Tibial nerve (tissue), 4 donors: ENCODE measurements around the gene BCR. TPM values are rescaled to one million over a fixed set of nuclear protein-coding genes. Genes with fewer than 3 reads are reported as not detected.

Experiments used
- DNase-seq, 2 donors: peaks; one replicate each; pipeline ENCODE4 v3.0.0-alpha.2; 2019; ENCODE audit warnings: low spot score in 2 of 2
- H3K27ac ChIP-seq, 4 donors: fragments of 200-600 bp; sonication (generic) in 3 of 4; one replicate each; pipeline ENCODE4 v1.5.1; 2017 to 2019; ENCODE audit warnings: mild to moderate bottlenecking in 1 of 4
- H3K27me3 ChIP-seq, 2 donors: fragments of 200-600 bp; sonication (generic) in 1 of 2; one replicate each; pipeline versions ENCODE4 v1.5.1 to v1.6.0; 2017 to 2019
- H3K36me3 ChIP-seq, 3 donors: fragments of 200-600 bp; sonication (generic); one replicate each; pipeline ENCODE4 v1.5.1; 2018 to 2019
- H3K4me1 ChIP-seq, 4 donors: fragments of 200-600 bp; sonication (generic) in 3 of 4; one replicate each; pipeline ENCODE4 v1.5.1; 2017 to 2019
- H3K4me3 ChIP-seq, 4 donors: fragments of 200-600 bp; sonication (generic) in 3 of 4; one replicate each; pipeline ENCODE4 v1.5.1; 2017 to 2019; ENCODE audit warnings: mild to moderate bottlenecking in 1 of 4, moderate library complexity in 1 of 4
- H3K9me3 ChIP-seq, 4 donors: fragments of 200-600 bp; sonication (generic) in 3 of 4; one replicate each; pipeline ENCODE4 v1.5.1; 2017 to 2019
- CTCF ChIP-seq, 5 experiments: fragments of 200-600 bp in 3 of 5; fragments of 450-650 bp in 2 of 5; sonication (generic) in 3 of 5; IDR thresholded peaks; one replicate each; pipeline ENCODE4 v1.5.1; 2016 to 2019; ENCODE audit warnings: antibody characterized with exemption in 5 of 5, mild to moderate bottlenecking in 3 of 5, moderate library complexity in 2 of 5
- EP300 ChIP-seq, 2 donors: sonication (generic); formaldehyde crosslinking; IDR thresholded peaks; one replicate each; pipeline ENCODE4 v1.6.1; 2017; ENCODE audit warnings: antibody characterized with exemption in 2 of 2, mild to moderate bottlenecking in 1 of 2
- POLR2A ChIP-seq, 2 donors: fragments of 450-650 bp; IDR thresholded peaks; one replicate each; pipeline ENCODE4 v1.6.1; 2017; ENCODE audit warnings: antibody characterized with exemption in 2 of 2, mild to moderate bottlenecking in 2 of 2, moderate library complexity in 2 of 2
- WGBS, 2 donors: methylation state at CpG; one replicate each; pipeline ENCODE4 v1.1.5; 2018; 5-methylcytosine and 5-hydroxymethylcytosine counted together
- total RNA-seq, 4 donors: library from RNA; depleted of rRNA; stranded (reverse); fragments of >200 nt; gene quantifications; one replicate each; pipeline ENCODE4 v1.1.0, GENCODE V29; 2016

The BCR gene
- total RNA-seq, 4 donors from 2014 or later, result 99.0 to 174 (median 120) TPM

DNA sequence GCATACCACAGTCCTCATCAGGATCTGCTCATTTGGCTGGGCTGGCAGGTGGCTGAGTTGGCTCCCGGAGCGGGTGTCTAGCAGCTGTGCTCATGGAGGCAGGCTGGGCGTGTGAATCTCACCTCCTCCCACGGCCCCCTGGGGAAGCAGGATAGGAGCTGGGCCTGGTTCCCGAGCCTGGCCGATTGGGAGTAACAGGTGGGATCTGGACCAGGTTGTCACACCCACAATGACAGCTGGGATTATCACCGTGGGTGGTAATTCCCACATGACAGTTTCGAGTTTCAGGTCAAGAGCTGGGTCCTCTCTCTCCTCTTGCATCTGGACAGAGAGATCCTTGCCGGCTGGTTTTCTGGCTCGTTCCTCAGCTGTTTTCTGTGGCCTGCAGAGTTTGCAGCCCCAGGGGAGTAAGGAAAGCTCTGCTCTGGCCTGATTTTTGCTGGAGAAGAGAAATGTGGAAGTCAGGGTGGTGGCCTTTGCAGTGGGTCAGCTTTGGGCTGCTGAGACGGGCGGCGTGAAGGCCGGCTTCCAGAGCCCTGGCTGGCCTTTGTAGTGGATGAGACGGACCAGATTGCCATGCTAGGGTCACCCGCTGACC is 57.0 kb downstream of the BCR start:
- Histone ChIP-seq H3K27me3 (no peaks in the 10 kb centered on the region), H3K9me3 (no peaks in the 10 kb centered on the region), H3K4me1 (peaks cover 0 to 83% (median 33%) of the 10 kb centered on the region in 4 donors), H3K36me3 (no peaks in the 10 kb centered on the region), H3K27ac (peak overlapping the region in 2 of 4 donors; percentile 50 to 53), H3K4me3 (no peak overlapping the region)
- TF ChIP-seq CTCF (IDR thresholded peaks at IDR 0.05) (no peak), POLR2A (IDR thresholded peaks at IDR 0.05) (peak in 1 of 2 donors; percentile 7), EP300 (IDR thresholded peaks at IDR 0.05) (peak in 1 of 2 donors; percentile 76)
- 42 to 50% methylated on average over 14 to 16 of the region's 16 CpGs for WGBS, 2 donors
- DNase-seq, result peak; percentile 75 to 82

DNA sequence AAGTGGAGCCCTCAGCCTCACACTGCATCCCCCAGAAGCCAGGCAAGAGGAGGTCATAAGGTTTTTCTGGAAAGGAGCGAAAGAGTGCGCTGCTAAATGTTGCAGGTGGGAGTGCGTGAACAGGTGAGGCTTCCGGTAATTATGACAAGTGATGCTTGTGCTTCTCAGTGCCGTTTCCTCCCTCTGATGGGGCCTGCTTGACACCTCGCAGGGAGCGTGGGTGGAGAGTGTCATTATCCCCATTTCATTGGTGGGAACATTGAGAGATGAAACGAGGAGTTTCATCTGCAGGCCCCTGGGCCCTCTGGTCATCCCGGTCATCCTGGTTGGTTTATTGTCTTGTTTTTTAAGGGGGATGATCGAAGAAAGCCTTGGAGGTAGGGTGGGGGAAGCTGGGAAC is 57.5 kb downstream of the BCR start:
- Histone ChIP-seq H3K27me3 (no peaks in the 10 kb centered on the region), H3K36me3 (no peaks in the 10 kb centered on the region), H3K4me3 (no peak overlapping the region), H3K27ac (peak overlapping the region in 2 of 4 donors; percentile 50 to 53), H3K9me3 (no peaks in the 10 kb centered on the region), H3K4me1 (peaks cover 0 to 83% (median 38%) of the 10 kb centered on the region in 4 donors)
- TF ChIP-seq EP300 (IDR thresholded peaks at IDR 0.05) (no peak), POLR2A (IDR thresholded peaks at IDR 0.05) (no peak)
- WGBS, 2 donors, result 78 to 83% methylated on average over 10 of the region's 10 CpGs
- no peak for DNase-seq

GRCh38 chr22:23238707-23239106 is 58.4 kb downstream of the BCR start:
- Histone ChIP-seq H3K36me3 (no peaks in the 10 kb centered on the region), H3K4me3 (no peak overlapping the region), H3K27me3 (no peaks in the 10 kb centered on the region), H3K9me3 (no peaks in the 10 kb centered on the region), H3K27ac (no peak overlapping the region), H3K4me1 (peaks cover 0 to 83% (median 36%) of the 10 kb centered on the region in 4 donors)
- WGBS, 2 donors, result 84 to 93% methylated on average over 8 to 9 of the region's 9 CpGs
- TF ChIP-seq EP300 (IDR thresholded peaks at IDR 0.05) (no peak), POLR2A (IDR thresholded peaks at IDR 0.05) (no peak), CTCF (IDR thresholded peaks at IDR 0.05) (no peak)
- DNase-seq, result no peak

DNA sequence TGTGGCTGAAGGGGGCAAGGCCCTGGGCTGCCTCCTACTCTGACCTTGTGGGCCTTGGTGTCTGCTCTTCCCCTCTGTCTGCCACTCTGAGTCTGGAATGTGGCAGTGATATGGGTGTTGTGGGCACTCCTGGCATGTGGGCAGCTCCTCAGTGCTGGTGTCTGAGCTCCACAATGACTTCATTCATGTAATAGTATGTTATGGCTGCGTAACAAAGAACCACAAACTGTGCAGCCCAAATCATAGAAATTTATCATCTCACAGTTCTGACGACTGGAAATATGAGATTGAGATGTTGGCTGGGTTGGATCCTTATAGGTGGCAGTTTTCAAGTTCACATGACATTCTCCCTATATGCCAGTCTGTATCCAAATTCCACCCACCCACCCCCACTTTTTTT is 59.1 kb downstream of the BCR start:
- no peak for DNase-seq
- TF ChIP-seq CTCF (IDR thresholded peaks at IDR 0.05), result no peak
- no peak for TF ChIP-seq EP300 (IDR thresholded peaks at IDR 0.05)
- no peak for TF ChIP-seq POLR2A (IDR thresholded peaks at IDR 0.05)
- Histone ChIP-seq H3K9me3 (no peaks in the 10 kb centered on the region), H3K27ac (no peak overlapping the region), H3K36me3 (no peaks in the 10 kb centered on the region), H3K4me1 (peaks cover 0 to 83% (median 32%) of the 10 kb centered on the region in 4 donors), H3K27me3 (no peaks in the 10 kb centered on the region), H3K4me3 (no peak overlapping the region)
- 77 to 88% methylated on average over 2 of the region's 2 CpGs for WGBS, 2 donors

GRCh38 chr22:23240639-23241389 is 60.5 kb downstream of the BCR start:
- no peaks in the 10 kb centered on the region for H3K9me3 ChIP-seq
- no peaks in the 10 kb centered on the region for H3K36me3 ChIP-seq
- H3K4me3 ChIP-seq, result no peak overlapping the region
- no peaks in the 10 kb centered on the region for H3K27me3 ChIP-seq
- peaks cover 0 to 87% (median 36%) of the 10 kb centered on the region in 4 donors for H3K4me1 ChIP-seq
- H3K27ac ChIP-seq, result peak overlapping the region in 1 of 4 donors; percentile 38
- DNase-seq, result no peak
- TF ChIP-seq CTCF (IDR thresholded peaks at IDR 0.05) (peak in 1 of 5 experiments; percentile 17), EP300 (IDR thresholded peaks at IDR 0.05) (no peak), POLR2A (IDR thresholded peaks at IDR 0.05) (no peak)
- 74 to 79% methylated on average over 13 of the region's 13 CpGs for WGBS, 2 donors
